Mucosa of descending colon (tissue), 3 donors: ENCODE results near the gene GAS2. TPM values are rescaled to one million over a fixed set of nuclear protein-coding genes. Genes with fewer than 3 reads are reported as not detected.
"Not testable (repeated sequence)": the region's sequence is repeated elsewhere in the genome, so short reads cannot be mapped to it uniquely, and the experiment has no call there.

Source experiments
- ATAC-seq: fragments of 200-7000 bp; cut with Tn5 transposase; one replicate; pipeline ENCODE4 v1.9.1; 2020; ENCODE audit warnings: mild to moderate bottlenecking, moderate library complexity
- DNase-seq, 3 donors: peaks; one replicate each; pipeline ENCODE4 v3.0.0-alpha.2; 2020
- H3K36me3 ChIP-seq: fragments of 200-600 bp; one replicate; pipeline ENCODE4 v1.8.0; 2021; ENCODE audit warnings: low read depth, mild to moderate bottlenecking
- H3K4me1 ChIP-seq: fragments of 200-600 bp; one replicate; pipeline ENCODE4 v1.8.0; 2021; ENCODE audit warnings: low read depth, mild to moderate bottlenecking
- H3K4me3 ChIP-seq: fragments of 200-600 bp; one replicate; pipeline ENCODE4 v1.8.0; 2021; ENCODE audit warnings: mild to moderate bottlenecking
- H3K9me3 ChIP-seq: fragments of 200-600 bp; one replicate; pipeline ENCODE4 v1.8.0; 2021; ENCODE audit warnings: mild to moderate bottlenecking
- CTCF ChIP-seq: fragments of 200-600 bp; IDR thresholded peaks from one replicate; pipeline ENCODE4 v1.8.0; 2022; ENCODE audit warnings: antibody characterized with exemption, mild to moderate bottlenecking
- intact Hi-C, 2 donors: fragments of 100-400 bp; cut with DNase I in 1 of 2; cut with micrococcal nuclease in 1 of 2; formaldehyde crosslinking; loops; one replicate each; pipeline versions ENCODE4 v1.11.0 to v1.11.1; 2022; cut with DNase I, micrococcal nuclease
- total RNA-seq, 3 donors: library from RNA; stranded (reverse); fragmentation: NEBNext Ultra II Directional in 2 of 3; extraction: Animal tissue kit (Norgen Biotek cat#: 25700) in 2 of 3; gene quantifications; one replicate each; pipeline versions ENCODE4 v1.2.1 to v1.2.4, GENCODE V29; 2021 to 2023
- donor health status: DM: no; HTN: no; CAD: no; lungs with moderate emphysema.
- donor health status: DM: no; HTN: no; CAD: no.
- donor health status: DM: no; HTN: yes; CAD: no.

GAS2 gene
- total RNA-seq, 3 donors from 2014 or later: 2.0 to 2.8 (median 2.5) TPM

- H3K4me1 ChIP-seq: no peaks in the 10 kb centered on the region
- H3K4me3 ChIP-seq: no peak overlapping the region
- no peaks in the 10 kb centered on the region for H3K9me3 ChIP-seq
- intact Hi-C loops: no loop called here
- TF ChIP-seq CTCF: no peak
- H3K36me3 ChIP-seq: no peaks in the 10 kb centered on the region
- DNase-seq (no peak), ATAC-seq (no peak)
Observed at GRCh38 chr11:22641559-22641958, 24.9 kb upstream of the GAS2 start.

- DNase-seq, ATAC-seq, intact Hi-C loops: not testable (repeated sequence)
Observed at GRCh38 chr11:22652346-22652745, 14.1 kb upstream of the GAS2 start.

GRCh38 chr11:22656130-22656529, 10.3 kb upstream of the GAS2 start:
- no peak for TF ChIP-seq CTCF

More at GRCh38 chr11:22652346-22652745, 14.1 kb upstream of the GAS2 start:
- not testable (repeated sequence) for H3K4me1 ChIP-seq, H3K9me3 ChIP-seq, H3K4me3 ChIP-seq, H3K36me3 ChIP-seq

GRCh38 chr11:22657101-22657694, 9.2 kb upstream of the GAS2 start:
- intact Hi-C loops: no loop called here
- H3K4me3 ChIP-seq: no peak overlapping the region
- ATAC-seq: peak; percentile 55
- no peak for DNase-seq
- no peak for TF ChIP-seq CTCF
- no peaks in the 10 kb centered on the region for H3K4me1 ChIP-seq
- no peaks in the 10 kb centered on the region for H3K9me3 ChIP-seq
- no peaks in the 10 kb centered on the region for H3K36me3 ChIP-seq

More at GRCh38 chr11:22656130-22656529, 10.3 kb upstream of the GAS2 start:
- no peaks in the 10 kb centered on the region for H3K4me1 ChIP-seq
- H3K9me3 ChIP-seq: no peaks in the 10 kb centered on the region
- no peak for ATAC-seq
- no peaks in the 10 kb centered on the region for H3K36me3 ChIP-seq
- no peak overlapping the region for H3K4me3 ChIP-seq
- intact Hi-C loops: no loop called here
- DNase-seq: no peak

GRCh38 chr11:22659783-22660182, 6.6 kb upstream of the GAS2 start:
- no peak for ATAC-seq
- H3K9me3 ChIP-seq: no peaks in the 10 kb centered on the region

More at GRCh38 chr11:22659783-22660182, 6.6 kb upstream of the GAS2 start:
- no peak for DNase-seq
- H3K36me3 ChIP-seq: no peaks in the 10 kb centered on the region
- no peak for TF ChIP-seq CTCF
- H3K4me3 ChIP-seq: no peak overlapping the region
- intact Hi-C loops: no loop called here
- H3K4me1 ChIP-seq: no peaks in the 10 kb centered on the region
